Endothelial cell of umbilical vein (primary cell): ENCODE data around the gene ANKRD44. TPM values are rescaled to one million over a fixed set of nuclear protein-coding genes. Genes with fewer than 3 reads are reported as not detected.

Experiments used
- BruUV-seq: library from RNA; stranded (reverse); fragments of 400-500 nt; replicated peaks from 2 replicates; lab custom pipeline; 2021; lab: Mats Ljungman, UMichigan
- CTCF ChIA-PET: fragments of 300-600, 350-600 bp; sonication (Branson Sonifier 250); formaldehyde crosslinking; loops from one replicate; lab custom pipeline; 2021; ENCODE audit warnings: antibody characterized with exemption, inconsistent platforms; lab: Charles Lee
- POLR2A ChIA-PET: fragments of 300-600, 350-600 bp; sonication (Branson Sonifier 250); formaldehyde crosslinking; loops from one replicate; lab custom pipeline; 2021; ENCODE audit warnings: antibody characterized with exemption, inconsistent platforms; lab: Charles Lee
- DNase-seq: peaks from one replicate; pipeline ENCODE4 v3.0.0-alpha.2; 2011; ENCODE audit warnings: low read depth, low spot score
- FAIRE-seq: peaks from 2 replicates; lab custom pipeline; 2011; peaks lifted over from hg19 to GRCh38; lab: Jason Lieb, UNC
- H2AFZ ChIP-seq: 2 replicates; pipeline ENCODE4 v1.6.0; 2012; ENCODE audit warnings: low read depth, low read length, control low read depth, inconsistent platforms
- H3K27ac ChIP-seq: 2 replicates; pipeline ENCODE4 v1.5.1; 2011; ENCODE audit warnings: low read depth, mild to moderate bottlenecking, control low read depth, low read length, moderate library complexity; ENCODE audit not compliant: insufficient read depth
- H3K27me3 ChIP-seq, 2 experiments: 2 replicates each; pipeline versions ENCODE4 v1.6.0 to v1.6.1; 2011; ENCODE audit warnings: low read length in 2 of 2, mixed read lengths in 1 of 2; ENCODE audit not compliant: control insufficient read depth in 2 of 2, insufficient read depth in 2 of 2
- H3K36me3 ChIP-seq, 2 experiments: 2 replicates in 1 of 2; 3 replicates in 1 of 2; pipeline ENCODE4 v1.5.1; 2011; ENCODE audit warnings: low read length in 2 of 2, mild to moderate bottlenecking in 1 of 2, moderate library complexity in 1 of 2; ENCODE audit not compliant: control insufficient read depth in 2 of 2, insufficient read depth in 2 of 2; ENCODE audit errors: extremely low read depth in 1 of 2
- H3K4me1 ChIP-seq: 3 replicates; pipeline ENCODE4 v1.5.1; 2011; ENCODE audit warnings: mild to moderate bottlenecking, low read length; ENCODE audit not compliant: control insufficient read depth, insufficient read depth; ENCODE audit errors: extremely low read depth
- H3K4me2 ChIP-seq: 2 replicates; pipeline ENCODE4 v1.6.1; 2011; ENCODE audit warnings: low read length, control low read depth, mixed read lengths; ENCODE audit not compliant: insufficient read depth
- H3K4me3 ChIP-seq, 3 experiments: fragments of 200-600 bp in 1 of 3; sonication (generic), shearing (Covaris generic) in 1 of 3; replicated peaks in 1 of 3; 2 replicates each; pipeline ENCODE4 v1.5.1; 2011 to 2016; ENCODE audit warnings: control low read depth in 3 of 3, low read length in 3 of 3, mild to moderate bottlenecking in 2 of 3, inconsistent platforms in 1 of 3, low read depth in 1 of 3, moderate library complexity in 1 of 3; ENCODE audit not compliant: insufficient read depth in 1 of 3
- H3K79me2 ChIP-seq: 2 replicates; pipeline ENCODE4 v1.6.0; 2012; ENCODE audit warnings: low read length, inconsistent platforms; ENCODE audit not compliant: control insufficient read depth, insufficient read depth
- H3K9ac ChIP-seq: replicated peaks from 2 replicates; pipeline ENCODE3; 2011; ENCODE audit warnings: low read length, control low read depth; ENCODE audit not compliant: insufficient read depth; ENCODE audit errors: extremely low read depth
- H3K9me1 ChIP-seq: replicated peaks from 3 replicates; pipeline ENCODE4 v1.6.0; 2011; ENCODE audit warnings: mild to moderate bottlenecking, low read length; ENCODE audit not compliant: control insufficient read depth, insufficient read depth; ENCODE audit errors: extremely low read depth
- H3K9me3 ChIP-seq: replicated peaks from 2 replicates; pipeline ENCODE4 v1.5.1; 2012; ENCODE audit warnings: low read length, inconsistent platforms; ENCODE audit not compliant: control insufficient read depth, insufficient read depth
- H4K20me1 ChIP-seq: replicated peaks from 2 replicates; pipeline ENCODE3; 2011; ENCODE audit warnings: mild to moderate bottlenecking, low read length; ENCODE audit not compliant: control insufficient read depth, insufficient read depth; ENCODE audit errors: extremely low read depth
- CTCF ChIP-seq, 2 donors: IDR thresholded peaks; 1 replicate in 1 of 2; 2 replicates in 1 of 2; pipeline ENCODE4 v1.5.1; 2011; ENCODE audit warnings: low read length in 2 of 2, mild to moderate bottlenecking in 2 of 2, moderate library complexity in 2 of 2, control low read depth in 1 of 2, inconsistent platforms in 1 of 2, low read depth in 1 of 2; ENCODE audit not compliant: insufficient read depth in 1 of 2; ENCODE audit errors: extremely low read depth in 1 of 2
- FOS ChIP-seq: IDR thresholded peaks from 2 replicates; pipeline ENCODE4 v1.6.1; 2011; ENCODE audit warnings: mild to moderate bottlenecking, low read length, moderate library complexity, borderline replicate concordance; ENCODE audit not compliant: insufficient read depth
- GATA2 ChIP-seq: IDR thresholded peaks from 2 replicates; pipeline ENCODE4 v1.7.0; 2011; ENCODE audit warnings: low read depth, mild to moderate bottlenecking, moderate library complexity, mixed read lengths, low read length; ENCODE audit not compliant: insufficient read length, insufficient read depth
- MAX ChIP-seq: IDR thresholded peaks from 2 replicates; pipeline ENCODE4 v1.6.1; 2011; ENCODE audit not compliant: insufficient read depth, insufficient read length
- POLR2A ChIP-seq: IDR thresholded peaks from 2 replicates; pipeline ENCODE4 v1.6.1; 2012; ENCODE audit warnings: low read depth, mild to moderate bottlenecking, control low read depth, low read length
- POLR2AphosphoS5 ChIP-seq: IDR thresholded peaks from 2 replicates; pipeline ENCODE4 v1.6.1; 2012; ENCODE audit warnings: low read depth, mild to moderate bottlenecking, control low read depth, low read length, moderate library complexity; ENCODE audit not compliant: insufficient read depth
- dilution Hi-C: fragments of 300-500 bp; cut with MboI; formaldehyde crosslinking; loops from one replicate; pipeline ENCODE4 v1.15.0; 2019; ENCODE audit warnings: low sequenced_read_pairs; ENCODE audit not compliant: extremely low pct_ligation_motif_present
- intact Hi-C: fragments of 100-400 bp; cut with micrococcal nuclease; formaldehyde crosslinking; loops from one replicate; pipeline ENCODE4 v1.10.0; 2022
- polyA plus RNA-seq, 4 experiments: library from polyadenylated mRNA; depleted of rRNA in 3 of 4; stranded (reverse) in 3 of 4; unstranded in 1 of 4; fragments of >200 nt; gene quantifications; 2 replicates each; pipeline versions ENCODE4 v1.2.1 to v1.2.3, GENCODE V29; 2011 to 2012; ENCODE audit warnings: missing spikeins in 1 of 4
- total RNA-seq: library from RNA; stranded (reverse); gene quantifications from 2 replicates; pipeline ENCODE4 v1.2.3, GENCODE V29; 2021

ANKRD44 gene
- total and polyA plus RNA-seq, 2 donors (not counting 3 experiments of a cell fraction or from before 2014, with no cell fraction given) = 3.4 to 6.1 TPM

- no peaks in the 10 kb centered on the region for H3K79me2 ChIP-seq
- dilution Hi-C loops (no loop called here), intact Hi-C loops (no loop called here)
- ChIA-PET CTCF (interaction anchor here (1.8 kb wide), 1 partner anchor 94 kb away, joined by 6 read pairs; no protein-coding TSS in a partner anchor), POLR2A (no interaction called here)
- H3K4me2 ChIP-seq = no peak overlapping the region
- DNase-seq (no peak), FAIRE-seq (no peak)
- no peaks in the 10 kb centered on the region for H3K9me3 ChIP-seq
- TF ChIP-seq GATA2 (no peak), FOS (no peak), CTCF (IDR thresholded peaks at IDR 0.05; ENCODE audit: extremely low read depth in 1 of 2, insufficient read depth in 1 of 2, low read depth in 1 of 2, low read length in 2 of 2) (no peak), POLR2A (no peak), POLR2AphosphoS5 (no peak), MAX (no peak)
- no peaks in the 10 kb centered on the region for H4K20me1 ChIP-seq
- no peak overlapping the region for H3K9ac ChIP-seq
- H3K36me3 ChIP-seq = no peaks in the 10 kb centered on the region
- no peak overlapping the region for H3K27ac ChIP-seq
- no peak overlapping the region for H3K4me3 ChIP-seq
- BruUV-seq = no TSS peak
- H3K9me1 ChIP-seq = no peaks in the 10 kb centered on the region
- H3K27me3 ChIP-seq = peaks cover 0 to 1% of the 10 kb centered on the region in 2 experiments
- H3K4me1 ChIP-seq = no peaks in the 10 kb centered on the region
- H2AFZ ChIP-seq = no peak overlapping the region
Observed at GRCh38 chr2:197207598-197207997, 103.0 kb downstream of the ANKRD44 start.
